Measurements from ENCODE around the gene FMN1. TPM values are rescaled to one million over a fixed set of nuclear protein-coding genes. Genes with fewer than 3 reads are reported as not detected.

The FMN1 gene
- polyA plus RNA-seq, 2 of the 4 experiments (the other 2 are of a cell fraction), result 0.53 to 2.2 TPM

DNA sequence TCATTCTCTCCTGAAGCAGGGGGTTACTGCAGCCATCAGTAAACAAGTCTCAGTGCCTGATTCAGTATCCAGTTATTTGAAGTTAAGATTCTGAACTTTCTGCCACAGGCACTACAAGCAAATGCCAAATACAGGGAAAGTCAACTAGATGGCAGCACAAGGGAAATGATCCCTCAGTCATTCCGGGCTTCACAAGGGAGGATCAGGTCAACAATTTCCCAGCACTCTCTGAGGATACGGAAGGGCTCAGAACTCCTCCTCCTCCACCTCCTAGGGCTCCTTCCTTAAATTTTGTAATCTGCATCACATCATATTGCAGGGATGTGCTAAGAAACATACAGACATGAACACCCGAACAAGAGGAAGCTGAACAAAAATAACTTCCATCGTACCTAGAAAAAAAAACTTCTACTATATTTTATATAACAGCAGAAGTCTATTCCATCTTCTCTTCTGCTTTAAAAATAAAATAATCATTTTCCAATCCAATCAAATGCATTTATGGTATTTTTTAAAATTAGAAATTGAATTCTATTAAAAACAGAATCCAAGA lies 187.1 kb downstream of the FMN1 start (continued):
- 0 out of 3 replicates have a peak, but pooled peaks have one; percentile 24 for TF ChIP-seq SMC3 (IDR thresholded peaks at IDR 0.05)

DNA sequence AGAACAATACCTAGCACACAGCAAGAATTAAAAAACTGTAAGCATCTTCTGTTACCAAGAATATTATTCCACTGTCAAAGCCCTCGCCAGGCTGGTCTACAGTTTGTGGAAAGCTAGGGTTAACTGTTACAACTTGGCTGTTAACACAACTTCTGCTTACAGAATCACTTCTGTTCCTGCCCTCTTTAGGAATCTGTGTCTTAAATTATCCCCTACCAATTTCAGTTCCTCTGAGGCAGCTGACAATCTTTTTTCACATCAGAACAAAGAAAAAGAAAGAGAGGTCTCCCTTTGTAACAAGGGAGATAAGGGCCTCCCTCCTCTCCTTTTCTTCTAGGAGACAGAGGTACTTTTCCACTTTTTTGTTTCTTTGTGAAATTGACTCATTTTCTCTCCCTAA lies 188.9 kb downstream of the FMN1 start:
- FAIRE-seq, result no peak
- ATAC-seq, result no peak
- WGBS (ENCODE audit: missing lambda C conversion rate), result 70% methylated on average over 1 of the region's 1 CpG
- Histone ChIP-seq H3K4me3 (no peak overlapping the region), H3K4me2 (no peak overlapping the region), H3K27ac (no peak overlapping the region), H3K9me3 (no peaks in the 10 kb centered on the region), H3K4me1 (peaks cover 3% of the 10 kb centered on the region; the same call in 1 of the 3 replicates)
- ChIA-PET CTCF (interaction anchor here (1.2 to 1.6 kb wide), 4 partner anchors 127 to 355 kb away, joined by 3 to 4 read pairs (median 4); no protein-coding TSS in a partner anchor), POLR2A (no interaction called here)
- no peak for DNase-seq (ENCODE audit: low read depth in 1 of 2, low spot score in 1 of 2)
- TF ChIP-seq MAFK (IDR thresholded peaks at IDR 0.05; ENCODE audit: partially characterized antibody) (no peak), KDM5A (IDR thresholded peaks at IDR 0.05) (no peak), NPAS2 (CRISPR knock-in tag; IDR thresholded peaks at IDR 0.05; ENCODE audit: borderline replicate concordance) (no peak)

DNA sequence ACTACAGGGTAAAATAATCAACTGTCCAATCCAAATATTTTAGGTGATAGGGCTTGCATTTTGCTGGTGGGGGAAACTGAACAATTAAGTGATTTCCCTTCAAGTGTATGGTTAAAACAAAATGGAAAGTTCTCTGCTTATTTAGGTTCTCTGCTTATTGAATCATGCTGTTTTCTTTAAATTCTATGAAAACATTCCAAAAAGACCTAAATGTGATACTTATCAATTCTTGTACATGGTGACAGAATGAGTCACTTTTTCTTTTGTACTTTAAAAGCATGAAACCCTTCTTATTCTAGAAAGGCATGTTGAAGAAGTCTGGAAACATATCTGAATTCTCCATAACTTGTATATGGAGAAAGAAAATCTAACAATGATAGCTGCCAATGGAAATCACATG lies 192.6 kb downstream of the FMN1 start:
- TF ChIP-seq EP300 (IDR thresholded peaks at IDR 0.05) (no peak), HOXB13 (CRISPR knock-in tag; IDR thresholded peaks at IDR 0.05; ENCODE audit: low read depth) (no peak), SMC3 (IDR thresholded peaks at IDR 0.05) (no peak)
- TF ChIP-seq, protein P1, sequence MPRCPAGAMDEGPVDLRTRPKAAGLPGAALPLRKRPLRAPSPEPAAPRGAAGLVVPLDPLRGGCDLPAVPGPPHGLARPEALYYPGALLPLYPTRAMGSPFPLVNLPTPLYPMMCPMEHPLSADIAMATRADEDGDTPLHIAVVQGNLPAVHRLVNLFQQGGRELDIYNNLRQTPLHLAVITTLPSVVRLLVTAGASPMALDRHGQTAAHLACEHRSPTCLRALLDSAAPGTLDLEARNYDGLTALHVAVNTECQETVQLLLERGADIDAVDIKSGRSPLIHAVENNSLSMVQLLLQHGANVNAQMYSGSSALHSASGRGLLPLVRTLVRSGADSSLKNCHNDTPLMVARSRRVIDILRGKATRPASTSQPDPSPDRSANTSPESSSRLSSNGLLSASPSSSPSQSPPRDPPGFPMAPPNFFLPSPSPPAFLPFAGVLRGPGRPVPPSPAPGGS (IDR thresholded peaks at IDR 0.05), result no peak
- TF ChIP-seq, protein P2, sequence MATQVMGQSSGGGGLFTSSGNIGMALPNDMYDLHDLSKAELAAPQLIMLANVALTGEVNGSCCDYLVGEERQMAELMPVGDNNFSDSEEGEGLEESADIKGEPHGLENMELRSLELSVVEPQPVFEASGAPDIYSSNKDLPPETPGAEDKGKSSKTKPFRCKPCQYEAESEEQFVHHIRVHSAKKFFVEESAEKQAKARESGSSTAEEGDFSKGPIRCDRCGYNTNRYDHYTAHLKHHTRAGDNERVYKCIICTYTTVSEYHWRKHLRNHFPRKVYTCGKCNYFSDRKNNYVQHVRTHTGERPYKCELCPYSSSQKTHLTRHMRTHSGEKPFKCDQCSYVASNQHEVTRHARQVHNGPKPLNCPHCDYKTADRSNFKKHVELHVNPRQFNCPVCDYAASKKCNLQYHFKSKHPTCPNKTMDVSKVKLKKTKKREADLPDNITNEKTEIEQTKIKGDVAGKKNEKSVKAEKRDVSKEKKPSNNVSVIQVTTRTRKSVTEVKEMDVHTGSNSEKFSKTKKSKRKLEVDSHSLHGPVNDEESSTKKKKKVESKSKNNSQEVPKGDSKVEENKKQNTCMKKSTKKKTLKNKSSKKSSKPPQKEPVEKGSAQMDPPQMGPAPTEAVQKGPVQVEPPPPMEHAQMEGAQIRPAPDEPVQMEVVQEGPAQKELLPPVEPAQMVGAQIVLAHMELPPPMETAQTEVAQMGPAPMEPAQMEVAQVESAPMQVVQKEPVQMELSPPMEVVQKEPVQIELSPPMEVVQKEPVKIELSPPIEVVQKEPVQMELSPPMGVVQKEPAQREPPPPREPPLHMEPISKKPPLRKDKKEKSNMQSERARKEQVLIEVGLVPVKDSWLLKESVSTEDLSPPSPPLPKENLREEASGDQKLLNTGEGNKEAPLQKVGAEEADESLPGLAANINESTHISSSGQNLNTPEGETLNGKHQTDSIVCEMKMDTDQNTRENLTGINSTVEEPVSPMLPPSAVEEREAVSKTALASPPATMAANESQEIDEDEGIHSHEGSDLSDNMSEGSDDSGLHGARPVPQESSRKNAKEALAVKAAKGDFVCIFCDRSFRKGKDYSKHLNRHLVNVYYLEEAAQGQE (IDR thresholded peaks at IDR 0.05), result no peak
- CTCF ChIA-PET, result interaction anchor here (0.9 to 1.9 kb wide), 6 partner anchors 8 to 339 kb away, joined by 3 to 7 read pairs (median 5); no protein-coding TSS in a partner anchor
- no peak for FAIRE-seq
- Histone ChIP-seq H3K4me1 (peaks cover under 1% of the 10 kb centered on the region; the same call in 1 of the 3 replicates), H3K27ac (no peak overlapping the region), H3K9me3 (peaks cover 4% of the 10 kb centered on the region; the same call in 1 of the 3 replicates), H3K4me3 (no peak overlapping the region), H3K4me2 (no peak overlapping the region)
- ATAC-seq, result no peak
- POLR2A ChIA-PET, result no interaction called here
- no peak for DNase-seq (ENCODE audit: low read depth in 1 of 2, low spot score in 1 of 2)

DNA sequence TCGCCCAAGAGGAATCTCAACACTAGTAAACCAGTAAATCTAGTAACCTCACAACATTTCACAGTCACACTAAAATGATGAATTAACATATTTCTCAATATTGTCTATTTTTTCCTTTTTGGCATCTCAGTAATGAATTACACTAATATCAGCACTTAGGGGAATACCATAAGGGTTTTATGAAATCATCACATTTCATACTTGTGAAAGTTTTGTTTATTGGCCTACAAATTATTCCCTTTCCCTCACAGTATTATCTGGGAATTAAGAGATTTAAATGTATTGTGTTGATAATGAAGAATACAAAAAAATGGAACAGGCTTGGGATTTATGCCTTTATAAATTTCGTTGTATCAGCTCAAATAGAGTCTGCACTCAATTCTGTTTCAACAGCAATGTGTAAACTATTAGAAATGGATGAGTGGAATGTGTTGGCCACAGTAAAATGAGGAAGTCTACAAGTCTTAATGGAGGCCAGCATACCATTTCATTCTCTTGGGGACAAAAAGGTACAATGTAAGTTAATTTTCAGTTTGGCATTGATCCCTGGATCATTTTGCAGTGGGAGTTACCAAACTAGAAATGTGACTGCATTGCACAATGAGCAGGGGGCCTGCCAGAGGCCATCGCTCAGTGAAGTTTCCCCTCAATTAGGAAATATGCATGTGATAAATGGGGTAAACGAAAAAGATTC lies 195.4 kb downstream of the FMN1 start:
- TF ChIP-seq MAFK (IDR thresholded peaks at IDR 0.05; ENCODE audit: partially characterized antibody) (peak; percentile 29), HOXA7 (CRISPR knock-in tag; IDR thresholded peaks at IDR 0.05) (no peak)
- TF ChIP-seq, protein P3, sequence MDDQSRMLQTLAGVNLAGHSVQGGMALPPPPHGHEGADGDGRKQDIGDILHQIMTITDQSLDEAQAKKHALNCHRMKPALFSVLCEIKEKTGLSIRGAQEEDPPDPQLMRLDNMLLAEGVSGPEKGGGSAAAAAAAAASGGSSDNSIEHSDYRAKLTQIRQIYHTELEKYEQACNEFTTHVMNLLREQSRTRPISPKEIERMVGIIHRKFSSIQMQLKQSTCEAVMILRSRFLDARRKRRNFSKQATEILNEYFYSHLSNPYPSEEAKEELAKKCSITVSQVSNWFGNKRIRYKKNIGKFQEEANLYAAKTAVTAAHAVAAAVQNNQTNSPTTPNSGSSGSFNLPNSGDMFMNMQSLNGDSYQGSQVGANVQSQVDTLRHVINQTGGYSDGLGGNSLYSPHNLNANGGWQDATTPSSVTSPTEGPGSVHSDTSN (IDR thresholded peaks at IDR 0.05), result no peak
- no peak overlapping the region for H3K4me3 ChIP-seq

More for the DNA sequence above, 195.4 kb downstream of the FMN1 start:
- 67% methylated on average over 4 of the region's 4 CpGs for WGBS (ENCODE audit: missing lambda C conversion rate)
- H3K4me2 ChIP-seq, result no peak overlapping the region
- CTCF ChIA-PET, result interaction anchor here (1.0 to 9.0 kb wide), 3 partner anchors 44 to 350 kb away, joined by 3 to 374 read pairs (median 160); no protein-coding TSS in a partner anchor
- H3K4me1 ChIP-seq, result no peaks in the 10 kb centered on the region
- FAIRE-seq, result peak; percentile 84
- H3K9me3 ChIP-seq, result peaks cover 4% of the 10 kb centered on the region; the same call in 1 of the 3 replicates
- H3K27ac ChIP-seq, result no peak overlapping the region
- ATAC-seq, result no peak
- POLR2A ChIA-PET, result no interaction called here
- no peak for DNase-seq (ENCODE audit: low read depth in 1 of 2, low spot score in 1 of 2)

Measured in A549 (cell line).